Neuronal stem cell (in vitro differentiated cells): ENCODE results near the gene MADD.

Experiments used
- DNase-seq: peaks from one replicate; pipeline ENCODE4 v3.0.0-alpha.2; 2013; ENCODE audit warnings: low spot score
- H2AFZ ChIP-seq: one replicate; pipeline ENCODE4 v1.6.1; 2013; ENCODE audit warnings: mild to moderate bottlenecking, low read length, inconsistent platforms
- H2AK5ac ChIP-seq: 2 replicates; pipeline ENCODE4 v1.6.1; 2013; ENCODE audit warnings: low read depth, mild to moderate bottlenecking, inconsistent platforms, low read length, moderate library complexity, mixed read lengths
- H2BK120ac ChIP-seq: 2 replicates; pipeline ENCODE4 v1.6.1; 2013; ENCODE audit warnings: low read depth, mild to moderate bottlenecking, inconsistent platforms, low read length, moderate library complexity, mixed read lengths
- H2BK12ac ChIP-seq: one replicate; pipeline ENCODE4 v1.6.1; 2013; ENCODE audit warnings: low read length, inconsistent platforms
- H2BK15ac ChIP-seq: 2 replicates; pipeline ENCODE4 v1.6.1; 2013; ENCODE audit warnings: mild to moderate bottlenecking, low read length, inconsistent platforms, mixed read lengths
- H2BK5ac ChIP-seq: one replicate; pipeline ENCODE4 v1.6.1; 2013; ENCODE audit warnings: inconsistent platforms, mild to moderate bottlenecking, low read length, moderate library complexity
- H3K14ac ChIP-seq: one replicate; pipeline ENCODE4 v1.6.1; 2013; ENCODE audit warnings: low read length, inconsistent platforms
- H3K18ac ChIP-seq: 2 replicates; pipeline ENCODE4 v1.6.1; 2013; ENCODE audit warnings: low read length, inconsistent platforms
- H3K23ac ChIP-seq: 2 replicates; pipeline ENCODE4 v1.6.1; 2013; ENCODE audit warnings: low read depth, mild to moderate bottlenecking, mixed read lengths, low read length, inconsistent platforms; ENCODE audit not compliant: poor library complexity
- H3K27ac ChIP-seq: replicated peaks from 3 replicates; pipeline ENCODE4 v1.5.1; 2013; ENCODE audit warnings: low read length, inconsistent platforms
- H3K27me3 ChIP-seq, 3 experiments: 2 replicates each; pipeline ENCODE4 v1.6.1; 2013; ENCODE audit warnings: low read length in 3 of 3, mild to moderate bottlenecking in 2 of 3, inconsistent platforms in 1 of 3, low read depth in 1 of 3, mixed read lengths in 1 of 3, moderate library complexity in 1 of 3; ENCODE audit not compliant: control insufficient read depth in 3 of 3, insufficient read depth in 3 of 3
- H3K36me3 ChIP-seq, 2 donors: replicated peaks in 1 of 2; 2 replicates each; pipeline ENCODE4 v1.6.1; 2013; ENCODE audit warnings: low read length in 2 of 2; ENCODE audit not compliant: control insufficient read depth in 2 of 2, insufficient read depth in 2 of 2
- H3K4ac ChIP-seq: 2 replicates; pipeline ENCODE4 v1.6.1; 2013; ENCODE audit warnings: inconsistent platforms, mild to moderate bottlenecking, low read length, moderate library complexity
- H3K4me1 ChIP-seq, 2 donors: 1 replicate in 1 of 2; 2 replicates in 1 of 2; pipeline ENCODE4 v1.6.1; 2013; ENCODE audit warnings: low read length in 2 of 2, low read depth in 1 of 2; ENCODE audit not compliant: control insufficient read depth in 2 of 2, insufficient read depth in 1 of 2
- H3K4me2 ChIP-seq: one replicate; pipeline ENCODE4 v1.6.1; 2013; ENCODE audit warnings: mild to moderate bottlenecking, low read length, inconsistent platforms; ENCODE audit not compliant: insufficient read depth, poor library complexity, severe bottlenecking
- H3K4me3 ChIP-seq, 2 donors: 2 replicates each; pipeline ENCODE4 v1.5.1; 2013; ENCODE audit warnings: low read length in 2 of 2, mild to moderate bottlenecking in 2 of 2, inconsistent platforms in 1 of 2, moderate library complexity in 1 of 2
- H3K79me1 ChIP-seq: one replicate; pipeline ENCODE4 v1.6.1; 2013; ENCODE audit warnings: low read depth, mild to moderate bottlenecking, inconsistent platforms, low read length, moderate library complexity
- H3K9ac ChIP-seq: one replicate; pipeline ENCODE4 v1.6.1; 2013; ENCODE audit warnings: mild to moderate bottlenecking, low read depth, low read length, inconsistent platforms; ENCODE audit not compliant: poor library complexity
- H3K9me3 ChIP-seq, 2 donors: replicated peaks in 1 of 2; 2 replicates each; pipeline versions ENCODE3 to v1.6.1; 2013; ENCODE audit warnings: low read length in 2 of 2, mild to moderate bottlenecking in 2 of 2, inconsistent platforms in 1 of 2, low read depth in 1 of 2, mixed read lengths in 1 of 2, moderate library complexity in 1 of 2; ENCODE audit not compliant: control insufficient read depth in 2 of 2, insufficient read depth in 1 of 2
- H4K8ac ChIP-seq: one replicate; pipeline ENCODE4 v1.6.1; 2013; ENCODE audit warnings: low read depth, mild to moderate bottlenecking, inconsistent platforms, low read length, moderate library complexity
- H4K91ac ChIP-seq: one replicate; pipeline ENCODE4 v1.6.1; 2013; ENCODE audit warnings: low read length, low read depth, mild to moderate bottlenecking, inconsistent platforms; ENCODE audit not compliant: poor library complexity
- WGBS, 2 donors: extraction: QIAGEN DNeasy Blood & Tissue Kit; methylation state at CpG; one replicate each; pipeline ENCODE4 v1.1.7; 2013; ENCODE audit warnings: missing lambda C conversion rate in 2 of 2, mixed read lengths in 1 of 2; ENCODE audit not compliant: insufficient read length in 2 of 2, insufficient replicate concordance in 1 of 2; ENCODE audit errors: extremely low coverage in 2 of 2; 5-methylcytosine and 5-hydroxymethylcytosine counted together

Gene MADD

GRCh38 chr11:47251751-47252150 lies 18.2 kb upstream of the MADD start:
- Histone ChIP-seq H3K36me3 (peaks cover 3 to 6% of the 10 kb centered on the region in 2 donors), H3K14ac (no peak overlapping the region), H3K4me3 (no peak overlapping the region), H2BK5ac (no peak overlapping the region), H3K4ac (no peak overlapping the region), H2AFZ (no peak overlapping the region), H2BK15ac (no peak overlapping the region), H4K91ac (no peak overlapping the region), H3K27me3 (no peaks in the 10 kb centered on the region), H3K79me1 (peaks cover 11% of the 10 kb centered on the region), H3K4me2 (no peak overlapping the region), H3K23ac (no peak overlapping the region), H3K27ac (no peak overlapping the region), H2AK5ac (no peak overlapping the region), H3K18ac (no peak overlapping the region), H2BK120ac (no peak overlapping the region), H3K9me3 (no peaks in the 10 kb centered on the region), H3K9ac (no peak overlapping the region), H4K8ac (no peak overlapping the region), H2BK12ac (no peak overlapping the region), H3K4me1 (peaks cover 10 to 15% of the 10 kb centered on the region in 2 donors)
- no peak for DNase-seq
- no CpG with 5 or more reads among the region's 3 CpGs for WGBS, 2 donors

- H3K23ac ChIP-seq: no peak overlapping the region
- no peak overlapping the region for H4K8ac ChIP-seq
- H3K4ac ChIP-seq: no peak overlapping the region
- no peak overlapping the region for H3K27ac ChIP-seq
- H3K79me1 ChIP-seq: peaks cover 8% of the 10 kb centered on the region
- no peak overlapping the region for H2AK5ac ChIP-seq
- no peak overlapping the region for H2BK120ac ChIP-seq
- H3K4me1 ChIP-seq: peaks cover 14 to 21% of the 10 kb centered on the region in 2 donors
- no peak overlapping the region for H2AFZ ChIP-seq
- no peak overlapping the region for H2BK5ac ChIP-seq
- no peak overlapping the region for H2BK12ac ChIP-seq
- no peak overlapping the region for H3K4me3 ChIP-seq
- WGBS, 2 donors: no CpG with 5 or more reads among the region's 2 CpGs
- no peaks in the 10 kb centered on the region for H3K27me3 ChIP-seq
- no peak overlapping the region for H4K91ac ChIP-seq
- no peak overlapping the region for H3K9ac ChIP-seq
- H3K9me3 ChIP-seq: no peaks in the 10 kb centered on the region
- no peak overlapping the region for H3K4me2 ChIP-seq
- H3K36me3 ChIP-seq: no peaks in the 10 kb centered on the region
- H3K14ac ChIP-seq: no peak overlapping the region
- DNase-seq: no peak
- no peak overlapping the region for H3K18ac ChIP-seq
- H2BK15ac ChIP-seq: no peak overlapping the region
Observed at GRCh38 chr11:47253660-47254059, 16.3 kb upstream of the MADD start.

GRCh38 chr11:47254386-47254785 lies 15.5 kb upstream of the MADD start:
- Histone ChIP-seq H3K4me3 (no peak overlapping the region), H3K4ac (no peak overlapping the region), H3K9ac (no peak overlapping the region), H3K4me2 (no peak overlapping the region), H3K79me1 (peaks cover 5% of the 10 kb centered on the region), H3K27ac (no peak overlapping the region), H2BK5ac (no peak overlapping the region), H4K8ac (no peak overlapping the region), H2BK12ac (no peak overlapping the region), H3K36me3 (no peaks in the 10 kb centered on the region), H2AFZ (no peak overlapping the region), H3K18ac (no peak overlapping the region), H4K91ac (no peak overlapping the region), H3K4me1 (peaks cover 16 to 24% of the 10 kb centered on the region in 2 donors), H3K9me3 (no peaks in the 10 kb centered on the region), H2AK5ac (no peak overlapping the region), H2BK120ac (no peak overlapping the region), H3K23ac (no peak overlapping the region), H2BK15ac (no peak overlapping the region), H3K14ac (no peak overlapping the region), H3K27me3 (no peaks in the 10 kb centered on the region)
- no CpG with 5 or more reads among the region's 3 CpGs for WGBS, 2 donors
- DNase-seq: no peak

- no peak overlapping the region for H3K4me3 ChIP-seq
- H2BK15ac ChIP-seq: no peak overlapping the region
- no peak overlapping the region for H2BK12ac ChIP-seq
- no peak overlapping the region for H3K4ac ChIP-seq
- no peak overlapping the region for H3K4me2 ChIP-seq
- H3K23ac ChIP-seq: no peak overlapping the region
- peaks cover 5% of the 10 kb centered on the region for H3K79me1 ChIP-seq
- H4K8ac ChIP-seq: no peak overlapping the region
- no peak overlapping the region for H3K14ac ChIP-seq
- no peaks in the 10 kb centered on the region for H3K27me3 ChIP-seq
- H2AK5ac ChIP-seq: no peak overlapping the region
- H3K36me3 ChIP-seq: no peaks in the 10 kb centered on the region
- H4K91ac ChIP-seq: no peak overlapping the region
- H3K9me3 ChIP-seq: no peaks in the 10 kb centered on the region
- H3K4me1 ChIP-seq: peaks cover 13 to 27% of the 10 kb centered on the region in 2 donors
- no peak for DNase-seq
- no peak overlapping the region for H2AFZ ChIP-seq
- no peak overlapping the region for H2BK5ac ChIP-seq
- no peak overlapping the region for H2BK120ac ChIP-seq
- H3K18ac ChIP-seq: no peak overlapping the region
- no peak overlapping the region for H3K9ac ChIP-seq
- no peak overlapping the region for H3K27ac ChIP-seq
- no CpG with 5 or more reads among the region's 6 CpGs for WGBS, 2 donors
Observed at GRCh38 chr11:47256374-47256773, 13.6 kb upstream of the MADD start.
